Renal cortex interstitium (tissue), 11 donors: ENCODE results near the gene GALNT5. TPM values are rescaled to one million over a fixed set of nuclear protein-coding genes. Genes with fewer than 3 reads are reported as not detected.

ENCODE experiments used
- DNase-seq, 11 donors: peaks; one replicate each; pipeline ENCODE4 v3.0.0-alpha.2; 2013; ENCODE audit warnings: low read depth in 9 of 11, low spot score in 4 of 11; ENCODE audit errors: extremely low read depth in 1 of 11
- polyA plus RNA-seq, 3 donors: library from polyadenylated mRNA; unstranded; fragments of 120-200 nt; gene quantifications; one replicate each; pipeline ENCODE4 v1.2.1, GENCODE V29; 2013; ENCODE audit not compliant: insufficient read length in 3 of 3

Gene GALNT5
- polyA plus RNA-seq, 3 donors = 0.45 to 0.62 (median 0.50) TPM

DNA sequence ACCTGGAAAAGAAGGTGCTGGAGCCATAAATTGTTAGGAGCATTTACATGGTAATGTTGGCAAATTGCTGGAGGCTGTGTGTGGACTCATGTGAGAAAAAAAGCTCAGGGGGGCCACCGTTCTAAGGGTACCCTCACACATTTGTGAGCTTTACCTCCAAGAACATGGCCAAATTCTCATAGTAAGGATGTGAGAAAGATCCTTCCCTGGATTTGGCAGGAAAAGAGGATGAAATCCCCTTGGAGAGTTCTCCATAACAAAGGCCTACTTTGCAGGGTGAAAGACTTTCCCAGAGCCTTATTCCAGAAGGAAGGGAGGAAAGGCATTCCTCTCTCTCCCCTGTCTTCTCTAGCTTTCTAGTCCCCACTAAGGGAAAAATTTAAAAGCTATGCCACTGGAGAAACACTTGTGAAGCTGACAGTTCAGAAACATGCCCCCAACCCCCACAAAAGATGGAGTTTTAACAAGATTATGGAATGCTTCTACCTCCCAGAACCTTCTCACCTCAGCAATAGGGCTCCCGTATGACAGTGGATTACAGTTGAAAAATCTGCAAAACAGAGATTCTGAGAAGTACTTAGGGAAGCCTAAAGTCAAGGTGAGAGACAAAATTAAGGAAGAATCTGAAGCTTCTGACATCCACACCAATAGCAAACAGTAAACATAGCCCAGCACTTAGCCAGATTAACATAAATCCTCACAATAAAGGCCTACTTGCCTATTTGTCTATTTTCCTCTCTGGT, 88.3 kb downstream of the GALNT5 start:
- DNase-seq = no peak

DNA sequence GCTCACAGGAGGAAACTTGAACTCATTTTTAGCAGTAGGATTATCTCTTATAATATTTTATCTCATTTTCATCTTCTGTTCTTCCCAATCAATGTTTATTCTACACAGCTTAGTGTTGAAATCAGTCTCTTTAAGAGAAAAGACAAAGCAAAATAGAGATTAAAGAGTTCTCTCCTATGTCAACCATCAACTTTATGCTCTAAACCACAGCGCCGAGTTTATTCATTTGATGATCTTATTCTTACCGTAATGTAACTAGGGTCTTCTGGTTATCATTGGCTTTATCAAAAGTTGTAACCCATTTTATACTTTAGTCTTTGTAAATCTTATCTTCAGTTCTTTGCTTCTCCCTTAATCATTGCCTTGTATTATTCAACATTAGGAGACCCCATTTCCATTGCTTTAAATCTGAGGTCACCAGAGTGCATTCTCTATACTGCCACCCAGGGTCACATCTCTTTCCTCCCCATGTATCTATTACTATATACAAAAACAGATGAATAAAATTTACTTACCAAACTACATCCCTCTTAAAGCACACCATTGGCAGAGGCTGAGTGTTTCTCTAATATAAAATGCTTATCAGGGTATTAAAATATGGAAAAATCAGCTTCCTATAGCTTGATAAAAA, 90.9 kb downstream of the GALNT5 start:
- no peak for DNase-seq

GRCh38 chr2:157349949-157350515, 92.5 kb downstream of the GALNT5 start:
- no peak for DNase-seq

- DNase-seq = no peak
These were observed 98.1 kb downstream of the GALNT5 start for GRCh38 chr2:157355618-157356017.

- no peak for DNase-seq
These were observed 102.1 kb downstream of the GALNT5 start for GRCh38 chr2:157359628-157360027.

GRCh38 chr2:157361526-157361925, 104.0 kb downstream of the GALNT5 start:
- DNase-seq = no peak

- DNase-seq = no peak
These were observed 105.1 kb downstream of the GALNT5 start for GRCh38 chr2:157362627-157363026.

GRCh38 chr2:157363612-157364101, 106.2 kb downstream of the GALNT5 start:
- DNase-seq = no peak

Other genes with a start within 250 kb of the GALNT5 start
- under 1 TPM; 0.27 to 0.56 (median 0.54) TPM for gene ERMN, start 68.1 kb downstream of the GALNT5 start, polyA plus RNA-seq
- gene CYTIP, start 186.4 kb downstream of the GALNT5 start, polyA plus RNA-seq = 1 to 10 TPM; 1.8 to 2.6 (median 2.2) TPM